Caki2 (cell line): ENCODE results near the gene MKNK1. TPM values are rescaled to one million over a fixed set of nuclear protein-coding genes. Genes with fewer than 3 reads are reported as not detected.

Source experiments
- DNase-seq: peaks from one replicate; pipeline ENCODE4 v3.0.0-alpha.2; 2015; ENCODE audit warnings: low read depth
- in situ Hi-C: cut with HindIII; loops from 2 replicates; pipeline ENCODE4 v1.10.0; 2016; ENCODE audit warnings: low sequenced_read_pairs, low pct_unique_long_range_greater_than_20kb, mixed read lengths
- total RNA-seq: library from RNA; depleted of rRNA; stranded (reverse); fragments of >200 nt; shearing (Covaris generic); gene quantifications from 2 replicates; pipeline ENCODE4 v1.2.3, GENCODE V29; 2014; ENCODE audit warnings: low replicate concordance; rRNA removed

Gene MKNK1
- total RNA-seq, 1 experiment from 2014 or later: 37.5 TPM

GRCh38 chr1:46517932-46518498 lies 86.1 kb downstream of the MKNK1 start:
- DNase-seq: no peak
- in situ Hi-C loops: no loop called here

- in situ Hi-C loops: no loop called here
- DNase-seq: peak; percentile 47
Measured at GRCh38 chr1:46517010-46517600, 87.0 kb downstream of the MKNK1 start.

GRCh38 chr1:46516200-46516950 lies 87.7 kb downstream of the MKNK1 start:
- no peak for DNase-seq
- in situ Hi-C loops: no loop called here

GRCh38 chr1:46515576-46515975 lies 88.5 kb downstream of the MKNK1 start:
- in situ Hi-C loops: no loop called here

GRCh38 chr1:46513536-46513935 lies 90.5 kb downstream of the MKNK1 start:
- in situ Hi-C loops: no loop called here
- DNase-seq: no peak

More at GRCh38 chr1:46515576-46515975, 88.5 kb downstream of the MKNK1 start:
- DNase-seq: no peak

- in situ Hi-C loops: no loop called here
- DNase-seq: no peak
Measured at GRCh38 chr1:46512792-46513190, 91.3 kb downstream of the MKNK1 start.

- DNase-seq: no peak
- in situ Hi-C loops: no loop called here
Measured at GRCh38 chr1:46512135-46512791, 91.8 kb downstream of the MKNK1 start.

- no peak for DNase-seq
- in situ Hi-C loops: no loop called here
Measured at GRCh38 chr1:46510998-46511365, 93.1 kb downstream of the MKNK1 start.

GRCh38 chr1:46510341-46510997 lies 93.6 kb downstream of the MKNK1 start:
- DNase-seq: no peak
- in situ Hi-C loops: no loop called here

GRCh38 chr1:46508757-46509156 lies 95.3 kb downstream of the MKNK1 start:
- DNase-seq: no peak
- in situ Hi-C loops: no loop called here

Other genes starting within 250 kb of the MKNK1 start
- 10.9 and 22.5 TPM in 2 replicates for gene FAAH, start 210.0 kb downstream of the MKNK1 start, total RNA-seq
- gene DMBX1, start 114.4 kb downstream of the MKNK1 start, total RNA-seq: not detected in 2 replicates
- gene KNCN, start 52.6 kb downstream of the MKNK1 start, total RNA-seq: not detected in 2 replicates
- 17.7 and 33.9 TPM in 2 replicates for gene MOB3C, start 12.5 kb upstream of the MKNK1 start, total RNA-seq
- 85.1 and 98.8 TPM in 2 replicates for gene ATPAF1, start 64.1 kb upstream of the MKNK1 start, total RNA-seq
- not detected in 2 replicates for gene TEX38, start 67.6 kb upstream of the MKNK1 start, total RNA-seq
- 34.5 and 60.9 TPM in 2 replicates for gene EFCAB14, start 114.8 kb upstream of the MKNK1 start, total RNA-seq
- not detected in 2 replicates for gene CYP4B1, start 194.8 kb upstream of the MKNK1 start, total RNA-seq